Measurements from ENCODE around the gene MYRF. TPM values are rescaled to one million over a fixed set of nuclear protein-coding genes. Genes with fewer than 3 reads are reported as not detected.

Gene MYRF
- total RNA-seq, 2 donors from 2014 or later, result 33.2 to 47.5 TPM

DNA sequence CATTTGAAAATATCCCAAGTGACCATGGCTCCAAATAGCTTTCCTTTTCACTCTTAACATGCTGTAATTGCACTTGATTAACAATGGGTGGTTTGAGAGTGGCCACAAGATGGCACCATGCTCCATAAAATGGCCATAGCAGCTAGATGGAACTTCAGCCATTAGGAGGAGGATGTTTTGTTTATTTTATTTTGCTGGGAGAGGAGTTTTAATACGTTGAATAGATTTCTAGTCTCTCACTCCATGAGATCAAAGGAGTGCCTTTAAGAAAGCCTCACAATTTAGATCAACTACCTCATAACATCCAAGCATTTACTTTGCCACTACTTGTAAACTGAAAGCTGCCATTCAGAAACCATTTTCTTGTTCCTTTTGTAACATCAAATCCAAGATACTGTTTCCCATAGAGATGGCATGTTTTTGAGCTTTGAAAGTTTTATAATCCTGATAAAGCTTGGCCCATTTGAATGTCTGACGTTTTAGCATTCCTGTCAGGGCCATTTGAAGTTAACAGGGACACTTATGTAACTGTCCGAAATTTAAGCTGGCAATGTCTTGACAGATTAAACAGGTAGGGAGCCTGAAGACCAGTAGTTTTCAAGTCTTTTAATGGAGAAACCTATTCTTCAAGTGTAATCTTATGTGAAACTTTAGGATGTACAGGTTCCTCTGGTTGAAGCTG is 45.0 kb downstream of the MYRF start:
- peak; percentile 43 for ATAC-seq
- Histone ChIP-seq H3K27ac (no peak overlapping the region), H3K9me3 (no peaks in the 10 kb centered on the region), H3K4me1 (peaks cover 19% of the 10 kb centered on the region), H3K36me3 (replicated peaks in 1 of 2; ENCODE audit: insufficient read depth in 1 of 2, low read depth in 2 of 2) (peaks cover 0 to 5% of the 10 kb centered on the region in 2 donors), H3K27me3 (no peaks in the 10 kb centered on the region), H3K4me3 (no peak overlapping the region)
- WGBS, 2 donors, result 10 to 15% methylated on average over 3 of the region's 3 CpGs
- intact Hi-C loops (cut with DNase I), result no loop called here
- no peak for TF ChIP-seq POLR2A (IDR thresholded peaks at IDR 0.05)
- TF ChIP-seq, protein P1, sequence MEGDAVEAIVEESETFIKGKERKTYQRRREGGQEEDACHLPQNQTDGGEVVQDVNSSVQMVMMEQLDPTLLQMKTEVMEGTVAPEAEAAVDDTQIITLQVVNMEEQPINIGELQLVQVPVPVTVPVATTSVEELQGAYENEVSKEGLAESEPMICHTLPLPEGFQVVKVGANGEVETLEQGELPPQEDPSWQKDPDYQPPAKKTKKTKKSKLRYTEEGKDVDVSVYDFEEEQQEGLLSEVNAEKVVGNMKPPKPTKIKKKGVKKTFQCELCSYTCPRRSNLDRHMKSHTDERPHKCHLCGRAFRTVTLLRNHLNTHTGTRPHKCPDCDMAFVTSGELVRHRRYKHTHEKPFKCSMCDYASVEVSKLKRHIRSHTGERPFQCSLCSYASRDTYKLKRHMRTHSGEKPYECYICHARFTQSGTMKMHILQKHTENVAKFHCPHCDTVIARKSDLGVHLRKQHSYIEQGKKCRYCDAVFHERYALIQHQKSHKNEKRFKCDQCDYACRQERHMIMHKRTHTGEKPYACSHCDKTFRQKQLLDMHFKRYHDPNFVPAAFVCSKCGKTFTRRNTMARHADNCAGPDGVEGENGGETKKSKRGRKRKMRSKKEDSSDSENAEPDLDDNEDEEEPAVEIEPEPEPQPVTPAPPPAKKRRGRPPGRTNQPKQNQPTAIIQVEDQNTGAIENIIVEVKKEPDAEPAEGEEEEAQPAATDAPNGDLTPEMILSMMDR (IDR thresholded peaks at IDR 0.05), result peak; percentile 63 to 95 (median 87)
- DNase-seq, result peak; percentile 83 to 89 (median 87)

DNA sequence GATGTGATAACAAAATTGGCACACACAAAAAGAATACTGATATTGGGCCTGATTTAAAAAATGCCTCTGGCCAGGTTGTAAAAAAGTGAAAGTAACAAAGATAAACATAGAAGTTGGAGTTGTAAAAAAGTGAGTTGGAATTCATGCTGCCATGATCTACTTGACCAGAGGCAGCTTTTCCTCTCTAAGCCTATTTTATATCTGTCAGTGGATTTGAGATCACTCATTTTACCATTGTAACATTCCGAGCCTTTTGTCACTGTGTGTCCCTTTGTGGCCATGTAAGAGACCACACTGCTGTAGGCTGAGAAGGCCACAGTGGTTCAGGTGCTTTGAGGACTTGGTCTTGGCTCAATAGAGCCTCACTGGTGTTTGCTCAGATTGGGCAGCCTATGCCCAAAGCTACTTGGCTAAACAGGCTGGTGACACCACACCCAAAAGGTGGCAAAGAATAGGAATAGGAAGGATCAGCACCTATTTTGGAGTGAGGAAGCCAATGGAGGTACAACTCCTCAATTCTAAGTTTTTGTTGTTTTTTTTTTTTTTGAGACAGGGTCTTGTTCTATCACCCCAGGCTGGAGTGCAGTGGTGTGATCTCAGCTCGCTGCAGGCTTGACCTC is 47.3 kb downstream of the MYRF start:
- intact Hi-C loops (cut with DNase I), result loop anchor here (10.0 kb wide), 1 partner anchor 285 kb away; no protein-coding TSS in a partner anchor
- TF ChIP-seq POLR2A (IDR thresholded peaks at IDR 0.05), result no peak
- TF ChIP-seq, protein P1 (IDR thresholded peaks at IDR 0.05), result no peak
- Histone ChIP-seq H3K27ac (no peak overlapping the region), H3K27me3 (no peaks in the 10 kb centered on the region), H3K36me3 (replicated peaks in 1 of 2; ENCODE audit: insufficient read depth in 1 of 2, low read depth in 2 of 2) (peaks cover 0 to 5% of the 10 kb centered on the region in 2 donors), H3K4me1 (peaks cover 8% of the 10 kb centered on the region), H3K9me3 (no peaks in the 10 kb centered on the region), H3K4me3 (no peak overlapping the region)
- DNase-seq, result no peak
- 100% methylated on average over 2 of the region's 2 CpGs for WGBS, 2 donors
- no peak for ATAC-seq

DNA sequence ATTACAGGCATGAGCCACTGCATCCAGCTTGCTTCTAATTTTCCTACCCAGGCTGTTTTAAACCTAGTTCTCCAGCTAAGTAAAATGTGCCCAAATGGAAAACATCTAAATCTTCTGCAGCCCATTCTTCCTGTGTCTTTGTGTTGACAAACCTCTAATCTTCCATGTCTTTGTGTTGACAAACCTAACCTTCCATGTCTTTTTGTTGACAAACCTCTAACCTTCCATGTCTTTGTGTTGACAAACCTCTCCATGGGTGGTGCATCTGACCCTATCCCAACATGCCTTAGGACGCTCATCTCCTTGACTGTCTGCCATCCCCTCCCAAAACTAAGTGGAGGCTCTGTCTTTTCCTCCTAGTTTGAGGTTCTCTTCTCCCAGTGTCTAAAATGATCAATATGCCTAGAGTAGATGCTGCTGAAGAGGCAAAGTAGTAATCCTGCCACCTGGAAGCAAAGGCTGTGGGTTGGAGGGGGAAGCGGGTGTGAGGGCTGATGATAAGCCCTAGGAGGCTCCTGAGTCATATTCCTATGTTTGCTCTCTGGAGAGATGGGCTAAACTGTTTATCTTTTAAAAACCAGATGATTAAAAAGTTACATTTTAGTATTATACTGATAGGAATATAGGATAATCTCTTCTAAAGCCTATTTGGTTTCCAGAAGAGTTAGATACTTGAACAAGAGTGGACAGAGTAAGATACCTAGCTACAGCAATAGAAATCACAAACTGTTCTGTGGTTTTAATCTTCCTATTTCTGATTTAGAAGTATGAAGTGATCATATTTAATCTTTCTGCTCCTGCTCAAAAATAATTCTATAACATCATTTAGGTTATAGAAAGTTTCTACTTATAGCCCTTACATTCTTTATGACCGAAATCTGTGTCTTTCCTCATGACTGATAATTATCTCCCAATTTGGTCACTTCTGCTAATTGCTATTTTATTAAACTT is 48.2 kb downstream of the MYRF start:
- DNase-seq, result no peak
- ATAC-seq, result no peak
- Histone ChIP-seq H3K4me3 (no peak overlapping the region), H3K27me3 (no peaks in the 10 kb centered on the region), H3K27ac (no peak overlapping the region), H3K36me3 (replicated peaks in 1 of 2; ENCODE audit: insufficient read depth in 1 of 2, low read depth in 2 of 2) (peaks cover 0 to 5% of the 10 kb centered on the region in 2 donors), H3K4me1 (peaks cover 8% of the 10 kb centered on the region), H3K9me3 (no peaks in the 10 kb centered on the region)
- WGBS, 2 donors, result 86 to 88% methylated on average over 3 of the region's 3 CpGs
- intact Hi-C loops (cut with DNase I), result loop anchor here (10.0 kb wide), 1 partner anchor 284 kb away; no protein-coding TSS in a partner anchor
- TF ChIP-seq, protein P1 (IDR thresholded peaks at IDR 0.05), result no peak
- TF ChIP-seq POLR2A (IDR thresholded peaks at IDR 0.05), result no peak

DNA sequence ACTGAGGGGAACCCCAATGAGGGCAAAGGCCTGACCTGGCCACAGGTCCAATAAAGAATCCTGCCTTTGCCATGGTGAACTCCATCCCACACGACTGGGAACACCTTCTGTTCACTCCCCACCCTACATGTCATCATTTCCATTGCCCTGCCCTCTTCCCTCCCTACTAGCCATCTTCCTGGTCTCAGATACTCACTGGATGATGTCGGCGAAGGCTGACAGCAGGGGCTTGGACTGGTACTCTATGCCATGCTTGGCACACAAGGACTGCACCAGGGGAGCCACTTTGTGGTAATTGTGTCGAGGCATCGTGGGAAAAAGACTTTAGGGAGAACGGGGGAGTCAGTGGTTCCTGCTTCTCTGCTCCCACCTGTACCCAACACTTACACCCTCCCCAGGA is 50.2 kb downstream of the MYRF start:
- DNase-seq (no peak), ATAC-seq (no peak)
- 82 to 83% methylated on average over 6 of the region's 6 CpGs for WGBS, 2 donors

More for the DNA sequence above, 50.2 kb downstream of the MYRF start:
- Histone ChIP-seq H3K4me1 (peaks cover 2% of the 10 kb centered on the region), H3K4me3 (no peak overlapping the region), H3K27me3 (no peaks in the 10 kb centered on the region), H3K9me3 (no peaks in the 10 kb centered on the region), H3K27ac (no peak overlapping the region), H3K36me3 (replicated peaks in 1 of 2; ENCODE audit: insufficient read depth in 1 of 2, low read depth in 2 of 2) (no peaks in the 10 kb centered on the region)
- TF ChIP-seq, protein P1 (IDR thresholded peaks at IDR 0.05), result no peak
- no peak for TF ChIP-seq POLR2A (IDR thresholded peaks at IDR 0.05)
- intact Hi-C loops (cut with DNase I), result loop anchor here (10.0 kb wide), 1 partner anchor 282 kb away; no protein-coding TSS in a partner anchor
